ENCODE results near the gene HEG1. TPM values are rescaled to one million over a fixed set of nuclear protein-coding genes. Genes with fewer than 3 reads are reported as not detected.

Gene HEG1
- total RNA-seq, 1 donor = 114 TPM

GRCh38 chr3:124952282-124952855, 103.4 kb downstream of the HEG1 start:
- H3K4me1 ChIP-seq (ENCODE audit: insufficient read depth, low read length) = peaks cover 11% of the 10 kb centered on the region
- H3K36me3 ChIP-seq (ENCODE audit: insufficient read depth, low read length) = no peaks in the 10 kb centered on the region
- no peaks in the 10 kb centered on the region for H4K20me1 ChIP-seq (ENCODE audit: insufficient read depth, low read length)
- H3K27me3 ChIP-seq (ENCODE audit: insufficient read depth, low read length) = no peaks in the 10 kb centered on the region
- H3K9me3 ChIP-seq (ENCODE audit: low read depth, low read length) = no peaks in the 10 kb centered on the region
- H3K4me2 ChIP-seq (ENCODE audit: insufficient read depth, low read length) = no peak overlapping the region
- no peak for TF ChIP-seq CTCF (IDR thresholded peaks at IDR 0.05; ENCODE audit: extremely low read depth, low read depth, low read length)
- H3K4me3 ChIP-seq (ENCODE audit: insufficient read depth, low read length) = no peak overlapping the region
- H2AFZ ChIP-seq (ENCODE audit: low read length) = no peak overlapping the region
- no peaks in the 10 kb centered on the region for H3K79me2 ChIP-seq (ENCODE audit: insufficient read depth, low read length)
- no peak for DNase-seq (ENCODE audit: insufficient read length, low spot score, missing footprints)
- H3K27ac ChIP-seq (ENCODE audit: low read depth, low read length) = peak overlapping the region; percentile 72

GRCh38 chr3:124951511-124952281, 104.1 kb downstream of the HEG1 start:
- H3K79me2 ChIP-seq (ENCODE audit: insufficient read depth, low read length) = no peaks in the 10 kb centered on the region
- no peaks in the 10 kb centered on the region for H3K9me3 ChIP-seq (ENCODE audit: low read depth, low read length)
- H3K36me3 ChIP-seq (ENCODE audit: insufficient read depth, low read length) = no peaks in the 10 kb centered on the region
- TF ChIP-seq CTCF (IDR thresholded peaks at IDR 0.05; ENCODE audit: extremely low read depth, low read depth, low read length) = no peak
- H3K4me3 ChIP-seq (ENCODE audit: insufficient read depth, low read length) = no peak overlapping the region
- no peaks in the 10 kb centered on the region for H4K20me1 ChIP-seq (ENCODE audit: insufficient read depth, low read length)
- DNase-seq (ENCODE audit: insufficient read length, low spot score, missing footprints) = no peak
- H2AFZ ChIP-seq (ENCODE audit: low read length) = peak overlapping the region; percentile 1
- no peak overlapping the region for H3K4me2 ChIP-seq (ENCODE audit: insufficient read depth, low read length)
- H3K27me3 ChIP-seq (ENCODE audit: insufficient read depth, low read length) = no peaks in the 10 kb centered on the region
- H3K27ac ChIP-seq (ENCODE audit: low read depth, low read length) = peak overlapping the region; percentile 72
- H3K4me1 ChIP-seq (ENCODE audit: insufficient read depth, low read length) = peaks cover 11% of the 10 kb centered on the region

DNA sequence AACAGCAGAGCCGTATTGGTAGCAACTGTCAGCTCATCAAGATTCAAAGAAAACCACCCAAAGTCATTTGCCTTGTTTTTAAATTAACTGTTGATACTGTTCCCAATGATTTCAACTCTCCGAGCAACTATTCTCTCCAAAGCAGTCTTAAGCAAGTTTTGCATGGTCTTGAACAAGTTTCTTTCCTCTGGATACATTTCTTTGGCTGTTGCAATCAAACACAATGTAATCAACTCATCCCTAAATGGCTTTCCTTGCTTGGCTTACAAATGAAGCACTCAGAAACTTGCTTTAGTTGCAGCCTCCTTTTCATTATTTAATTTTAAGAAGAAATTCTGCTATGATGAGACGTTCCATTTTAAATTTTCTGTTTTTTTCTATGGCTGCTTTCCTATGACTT, 105.8 kb downstream of the HEG1 start:
- no peaks in the 10 kb centered on the region for H3K9me3 ChIP-seq (ENCODE audit: low read depth, low read length)
- no peaks in the 10 kb centered on the region for H4K20me1 ChIP-seq (ENCODE audit: insufficient read depth, low read length)
- no peak overlapping the region for H3K4me3 ChIP-seq (ENCODE audit: insufficient read depth, low read length)
- TF ChIP-seq CTCF (IDR thresholded peaks at IDR 0.05; ENCODE audit: extremely low read depth, low read depth, low read length) = no peak
- H3K79me2 ChIP-seq (ENCODE audit: insufficient read depth, low read length) = no peaks in the 10 kb centered on the region
- no peaks in the 10 kb centered on the region for H3K36me3 ChIP-seq (ENCODE audit: insufficient read depth, low read length)
- no peak overlapping the region for H3K27ac ChIP-seq (ENCODE audit: low read depth, low read length)
- peaks cover 11% of the 10 kb centered on the region for H3K4me1 ChIP-seq (ENCODE audit: insufficient read depth, low read length)
- no peak overlapping the region for H3K4me2 ChIP-seq (ENCODE audit: insufficient read depth, low read length)
- H3K27me3 ChIP-seq (ENCODE audit: insufficient read depth, low read length) = no peaks in the 10 kb centered on the region
- DNase-seq (ENCODE audit: insufficient read length, low spot score, missing footprints) = no peak
- no peak overlapping the region for H2AFZ ChIP-seq (ENCODE audit: low read length)

DNA sequence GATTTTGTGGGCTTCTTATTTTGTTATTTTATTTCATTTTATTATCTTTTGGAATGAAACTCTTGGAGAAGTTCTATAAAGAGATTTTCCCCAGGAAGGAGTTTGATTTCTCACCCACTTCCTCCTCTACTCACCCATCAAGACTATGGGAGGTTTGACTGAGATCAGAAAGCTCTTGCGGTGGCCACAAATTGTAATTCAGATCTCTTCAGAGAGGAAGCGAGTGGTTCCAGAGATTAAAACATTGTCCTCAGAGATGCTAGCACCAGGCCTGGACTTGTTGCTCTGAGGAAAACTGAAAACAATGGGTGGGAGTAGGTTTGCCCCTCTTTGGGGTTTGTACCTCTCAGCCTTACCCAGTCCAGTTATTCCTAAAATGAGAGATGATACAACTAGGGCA, 113.2 kb downstream of the HEG1 start:
- no peak overlapping the region for H3K27ac ChIP-seq (ENCODE audit: low read depth, low read length)
- H3K36me3 ChIP-seq (ENCODE audit: insufficient read depth, low read length) = no peaks in the 10 kb centered on the region
- no peak overlapping the region for H3K4me2 ChIP-seq (ENCODE audit: insufficient read depth, low read length)
- DNase-seq (ENCODE audit: insufficient read length, low spot score, missing footprints) = no peak
- H4K20me1 ChIP-seq (ENCODE audit: insufficient read depth, low read length) = no peaks in the 10 kb centered on the region
- no peak overlapping the region for H2AFZ ChIP-seq (ENCODE audit: low read length)
- TF ChIP-seq CTCF (IDR thresholded peaks at IDR 0.05; ENCODE audit: extremely low read depth, low read depth, low read length) = no peak
- no peaks in the 10 kb centered on the region for H3K9me3 ChIP-seq (ENCODE audit: low read depth, low read length)
- H3K27me3 ChIP-seq (ENCODE audit: insufficient read depth, low read length) = no peaks in the 10 kb centered on the region
- no peaks in the 10 kb centered on the region for H3K4me1 ChIP-seq (ENCODE audit: insufficient read depth, low read length)
- no peak overlapping the region for H3K4me3 ChIP-seq (ENCODE audit: insufficient read depth, low read length)
- H3K79me2 ChIP-seq (ENCODE audit: insufficient read depth, low read length) = no peaks in the 10 kb centered on the region
